ENCODE results near the gene PLCB2.

Gene PLCB2

DNA sequence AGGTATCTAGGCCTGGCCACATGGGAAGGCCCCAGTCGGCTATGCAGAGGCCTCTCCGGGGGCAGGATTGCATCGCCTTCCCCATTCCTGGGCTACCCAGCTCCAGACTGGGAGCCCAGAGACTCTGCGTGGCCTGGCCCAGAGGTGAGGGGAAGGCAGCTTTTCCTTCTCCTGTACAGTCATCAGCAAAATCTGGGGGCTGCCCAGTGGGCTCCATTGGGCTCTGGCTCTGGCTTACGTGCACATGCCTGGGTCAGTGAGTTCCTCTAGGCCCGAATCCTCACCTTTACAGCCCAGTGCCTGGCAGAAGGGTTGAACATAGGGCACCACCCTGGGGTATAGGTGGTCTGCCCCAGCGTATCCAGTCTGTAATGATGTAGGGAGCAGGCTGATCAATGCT, 20.9 kb downstream of the PLCB2 start:
- DNase-seq (ENCODE audit: low read depth in 1 of 2, low spot score in 1 of 2), result no peak

DNA sequence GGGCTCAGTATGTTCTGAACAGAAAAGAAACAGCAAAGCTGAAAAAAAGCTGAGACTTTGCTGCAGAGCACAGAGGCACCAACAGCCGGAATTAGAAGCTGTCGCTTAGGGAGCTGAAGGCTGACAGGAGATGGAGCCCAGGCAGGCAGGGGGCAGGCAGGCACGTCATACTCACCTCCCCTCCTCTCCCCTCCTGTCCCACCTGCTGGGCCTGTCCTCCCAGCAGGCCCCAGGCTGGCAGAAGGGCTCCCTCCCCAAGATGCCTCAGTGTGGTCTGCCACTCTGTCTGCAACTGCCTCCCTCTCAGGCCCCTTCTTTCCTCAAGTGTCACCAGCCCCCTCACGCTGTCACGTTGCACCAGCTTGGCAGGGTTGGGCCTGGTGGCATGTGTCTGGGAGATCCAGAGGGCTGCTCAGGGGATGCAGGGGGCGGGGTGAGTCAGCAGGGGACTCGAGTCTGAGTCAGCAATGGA, 21.6 kb downstream of the PLCB2 start:
- DNase-seq (ENCODE audit: low read depth in 1 of 2, low spot score in 1 of 2), result no peak

DNA sequence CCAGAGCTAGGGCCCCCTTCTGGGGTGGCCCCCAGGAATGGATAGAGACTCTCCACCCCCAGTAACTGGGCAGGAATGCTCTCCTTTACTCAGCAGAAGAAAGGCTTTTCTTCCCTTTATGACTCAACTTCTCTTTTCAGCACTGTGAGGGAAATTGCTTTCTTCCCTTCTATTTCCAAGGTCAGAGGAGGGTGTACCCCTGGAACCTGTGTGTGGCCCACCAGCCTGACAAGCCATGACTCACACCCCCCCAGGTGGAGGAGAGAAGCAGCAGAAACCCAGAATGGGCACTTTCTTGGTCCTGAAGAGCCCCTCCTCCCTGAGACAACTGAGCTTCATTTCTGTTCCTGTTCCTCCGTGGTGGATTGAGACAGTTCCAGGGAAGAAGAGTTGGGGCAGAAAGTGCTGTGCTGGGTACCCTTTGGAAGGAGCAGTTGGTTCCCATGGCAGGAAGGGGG, 22.2 kb downstream of the PLCB2 start:
- DNase-seq (ENCODE audit: low read depth in 1 of 2, low spot score in 1 of 2), result no peak

DNA sequence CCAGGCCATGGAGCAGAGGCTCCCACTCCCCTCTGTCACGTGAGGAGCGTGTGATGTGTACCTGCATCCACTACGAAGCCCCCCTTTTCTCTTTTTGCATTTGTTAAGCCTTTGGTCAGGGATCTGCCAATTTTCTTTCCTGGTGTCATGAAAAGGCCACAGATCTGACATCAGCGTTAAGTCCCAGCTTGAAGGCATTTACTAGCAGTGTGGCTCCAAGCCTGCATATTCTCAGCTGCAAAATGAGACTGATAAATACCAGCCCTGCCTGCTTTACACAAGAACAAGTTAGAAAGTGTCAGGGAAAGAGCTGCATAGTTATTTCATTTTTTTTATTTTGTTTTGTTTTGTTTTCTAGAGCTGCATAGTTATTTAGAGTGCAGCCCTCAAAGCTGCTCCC, 22.6 kb downstream of the PLCB2 start:
- no peak for DNase-seq (ENCODE audit: low read depth in 1 of 2, low spot score in 1 of 2)

DNA sequence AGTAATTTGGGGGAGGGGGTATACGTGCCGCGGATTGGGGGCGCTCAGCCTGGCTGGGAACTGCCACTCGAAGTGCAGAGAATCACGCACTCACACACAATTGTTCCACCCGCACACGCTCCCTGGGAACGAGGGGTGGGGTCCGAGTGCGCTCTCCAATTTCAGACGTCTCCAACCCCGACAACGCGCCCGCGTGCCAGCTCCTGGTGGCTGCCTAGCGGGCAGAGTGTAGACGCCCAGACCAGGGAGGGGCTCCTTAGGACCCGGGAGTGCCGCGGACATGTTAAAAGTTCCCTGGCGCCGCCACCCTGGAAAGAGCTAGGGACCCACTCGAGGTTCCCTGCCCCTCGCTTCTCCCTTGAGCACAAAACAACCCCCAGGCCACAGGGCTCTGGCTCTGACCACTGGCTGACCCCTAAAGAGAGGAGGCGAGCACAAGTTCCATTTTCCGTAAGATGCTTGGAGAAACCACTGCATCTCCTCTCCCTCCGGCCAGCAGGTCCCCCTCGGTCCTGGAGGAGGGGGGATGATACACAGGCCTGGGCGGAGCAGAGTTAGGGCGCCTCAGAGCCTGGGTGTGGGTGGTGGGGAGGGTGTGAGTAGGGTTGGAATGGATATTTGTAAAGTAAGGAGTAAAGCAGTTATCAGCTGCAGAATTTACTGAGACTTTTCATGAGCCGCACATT, 24.0 kb downstream of the PLCB2 start:
- no peak for DNase-seq (ENCODE audit: low read depth in 1 of 2, low spot score in 1 of 2)

DNA sequence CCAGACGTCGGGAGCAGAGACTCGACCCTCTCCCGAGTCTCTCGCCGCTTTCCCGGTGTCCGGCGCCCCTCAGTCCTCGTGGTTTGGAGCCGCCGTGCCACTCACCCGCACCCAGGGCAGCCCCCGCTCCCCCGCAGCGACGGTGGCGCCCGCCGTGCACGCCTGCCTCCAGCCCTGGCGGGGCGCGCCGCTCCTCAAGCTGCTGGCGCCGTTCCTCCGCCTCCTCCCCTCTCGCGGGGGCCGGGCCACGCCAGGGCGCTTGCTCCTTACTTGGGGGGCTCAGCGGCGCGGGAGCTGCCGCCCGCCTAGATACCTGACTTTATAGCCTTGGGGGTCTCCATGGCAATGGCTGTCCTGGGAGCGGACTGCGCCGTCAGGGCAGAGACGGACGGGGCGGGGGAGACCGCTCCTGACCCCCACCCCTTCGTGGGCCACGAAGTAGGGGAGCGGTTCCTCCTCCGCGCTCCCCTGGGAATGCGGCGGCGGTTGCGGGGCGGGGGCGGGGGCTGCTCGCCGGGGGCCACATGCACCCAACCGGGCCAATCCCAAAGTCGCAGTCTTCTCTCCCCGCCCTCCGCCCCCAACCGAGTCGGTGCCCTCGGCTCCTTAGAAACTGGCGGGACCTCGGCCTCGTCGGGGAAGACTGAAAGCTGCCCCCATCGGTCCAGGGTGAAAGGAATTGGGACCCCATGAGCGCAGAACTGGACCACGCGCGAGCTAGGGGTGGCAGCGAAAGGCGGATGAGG, 24.7 kb downstream of the PLCB2 start, which contains the start of gene ANKRD63:
TSS of gene ANKRD63 (minus strand) at position 196 of the 746 bp plus-strand sequence. CDS start 478 bp downstream, outside the sequence.
- DNase-seq (ENCODE audit: low read depth in 1 of 2, low spot score in 1 of 2), result peak; percentile 17 to 20

DNA sequence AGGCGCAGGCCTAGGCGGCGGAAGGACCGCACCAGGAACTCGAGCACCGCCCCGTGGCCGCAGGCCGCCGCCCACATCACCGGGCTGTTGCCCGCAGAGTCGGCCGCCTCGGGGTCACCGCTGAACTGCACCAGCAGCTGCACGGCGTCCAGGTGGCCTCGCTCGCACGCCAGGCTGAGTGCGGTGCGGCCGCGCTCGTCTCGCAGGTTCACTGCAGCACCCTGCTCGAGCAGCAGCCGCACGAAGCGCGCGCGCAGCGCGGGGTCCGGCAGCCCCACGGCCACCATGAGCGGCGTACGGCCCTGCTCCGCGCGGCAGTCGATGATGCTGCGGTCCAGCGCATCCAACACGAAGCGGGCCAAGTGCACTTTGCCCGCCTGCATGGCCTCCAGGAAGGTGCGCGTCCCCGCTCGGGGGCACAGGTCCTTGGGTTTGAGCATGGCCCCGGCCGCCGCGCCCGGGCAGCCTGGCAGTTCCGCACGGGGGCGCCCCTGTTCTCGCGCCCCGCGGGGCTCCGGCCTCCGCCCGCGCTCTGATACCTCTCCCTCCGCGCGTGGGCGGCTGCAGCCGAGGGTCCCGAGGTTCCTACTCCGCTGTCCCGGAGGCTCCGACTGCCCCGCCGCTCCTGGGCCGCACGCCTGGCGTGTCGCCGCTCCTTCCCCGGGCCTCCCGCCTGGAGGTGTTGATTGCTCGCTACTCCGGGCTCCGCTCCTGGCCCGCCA, 25.4 kb downstream of the PLCB2 start:
- DNase-seq (ENCODE audit: low read depth in 1 of 2, low spot score in 1 of 2), result peak in 1 of 2 donors; percentile 18

DNA sequence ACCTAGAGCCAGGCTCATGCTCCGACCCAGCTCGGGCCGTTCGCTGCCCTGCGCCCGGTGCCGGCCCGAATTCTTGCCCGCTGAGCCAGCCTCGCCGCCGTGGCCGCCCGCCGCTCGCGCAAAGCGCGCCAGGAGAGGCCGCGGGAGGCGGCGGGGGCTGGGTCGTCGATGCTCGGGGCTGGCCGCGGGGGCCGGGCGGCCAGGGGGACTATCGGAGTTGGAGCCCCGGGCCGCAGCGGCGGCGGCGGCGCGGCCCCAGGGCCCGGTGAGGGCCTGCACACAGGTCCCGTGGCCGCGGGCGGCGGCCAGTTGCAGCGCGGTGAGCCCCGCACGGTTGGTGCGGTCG, 26.0 kb downstream of the PLCB2 start:
- DNase-seq (ENCODE audit: low read depth in 1 of 2, low spot score in 1 of 2), result no peak

DNA sequence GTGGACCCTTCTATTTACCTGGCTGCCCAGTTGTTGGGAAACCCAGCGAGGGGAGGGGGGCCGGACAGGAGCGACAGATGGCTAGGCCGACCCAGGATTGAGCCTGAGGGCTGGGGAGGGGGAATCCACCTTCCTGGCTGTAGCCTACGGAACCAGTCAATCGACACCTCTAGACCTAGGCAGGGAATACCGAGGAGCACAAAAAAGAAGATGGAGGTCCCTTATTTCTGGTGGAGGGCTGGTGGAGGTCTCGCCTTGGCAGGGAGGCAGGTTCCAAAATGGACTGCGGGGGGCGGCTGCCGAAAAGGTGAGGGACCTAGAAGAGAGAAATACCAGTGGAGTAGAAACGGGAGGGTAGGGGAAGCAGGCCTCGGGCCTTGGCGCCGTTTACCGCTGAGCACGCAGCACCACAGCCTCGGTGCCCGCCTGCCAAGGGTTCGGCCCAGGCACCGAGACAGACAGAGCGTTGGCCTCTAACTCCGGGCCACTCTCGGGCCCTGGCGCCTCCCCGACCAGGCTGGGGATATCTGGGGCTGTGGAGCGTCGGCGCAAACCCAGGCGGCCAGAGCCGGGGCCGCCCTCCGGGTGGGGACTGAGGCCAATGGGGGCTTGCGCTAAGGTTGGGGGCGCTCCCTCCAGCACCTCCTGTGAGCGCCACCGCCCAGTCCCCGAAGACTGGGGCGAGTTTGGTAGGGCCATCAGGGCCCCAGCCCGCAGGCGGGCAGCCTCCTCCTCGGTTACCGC, 26.5 kb downstream of the PLCB2 start:
- DNase-seq (ENCODE audit: low read depth in 1 of 2, low spot score in 1 of 2), result no peak

DNA sequence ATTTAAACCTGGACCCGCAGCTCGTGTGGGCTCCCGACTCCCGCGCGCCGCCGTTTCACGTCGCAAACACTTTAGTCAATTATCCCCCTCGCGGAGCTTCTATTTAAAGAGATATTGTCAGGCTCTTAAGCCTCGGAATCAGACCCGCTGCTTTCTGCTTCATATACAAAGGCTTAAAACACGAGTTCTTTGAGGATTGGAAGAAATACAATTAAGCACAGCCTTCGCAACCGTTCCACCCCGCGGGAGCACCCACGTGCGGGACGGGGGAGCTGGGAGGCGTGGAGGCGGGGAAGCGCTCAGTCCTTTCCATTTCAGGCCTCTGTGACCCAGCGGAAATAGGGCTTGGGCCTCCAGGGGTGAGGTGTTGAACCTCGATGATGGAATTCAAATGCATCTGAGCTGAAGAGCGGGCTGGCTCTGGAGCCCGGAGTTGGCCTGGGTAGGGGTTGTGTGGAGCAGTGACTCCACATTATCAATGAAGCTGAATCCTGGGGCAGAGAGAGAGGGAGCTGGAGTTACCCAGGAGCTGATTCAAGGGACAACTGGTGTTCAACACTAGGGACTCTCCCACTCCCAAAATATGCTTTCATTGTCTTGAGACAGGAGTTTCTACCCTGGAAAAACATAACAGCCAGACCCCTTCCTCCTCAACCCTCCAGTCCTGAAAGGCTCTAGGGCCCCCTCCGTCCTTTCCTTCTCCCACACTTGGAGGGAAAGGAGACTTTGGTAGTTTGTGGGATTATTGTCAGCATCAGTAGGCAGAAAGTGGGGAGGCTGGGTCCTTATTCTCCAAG, 27.3 kb downstream of the PLCB2 start:
- no peak for DNase-seq (ENCODE audit: low read depth in 1 of 2, low spot score in 1 of 2)

DNA sequence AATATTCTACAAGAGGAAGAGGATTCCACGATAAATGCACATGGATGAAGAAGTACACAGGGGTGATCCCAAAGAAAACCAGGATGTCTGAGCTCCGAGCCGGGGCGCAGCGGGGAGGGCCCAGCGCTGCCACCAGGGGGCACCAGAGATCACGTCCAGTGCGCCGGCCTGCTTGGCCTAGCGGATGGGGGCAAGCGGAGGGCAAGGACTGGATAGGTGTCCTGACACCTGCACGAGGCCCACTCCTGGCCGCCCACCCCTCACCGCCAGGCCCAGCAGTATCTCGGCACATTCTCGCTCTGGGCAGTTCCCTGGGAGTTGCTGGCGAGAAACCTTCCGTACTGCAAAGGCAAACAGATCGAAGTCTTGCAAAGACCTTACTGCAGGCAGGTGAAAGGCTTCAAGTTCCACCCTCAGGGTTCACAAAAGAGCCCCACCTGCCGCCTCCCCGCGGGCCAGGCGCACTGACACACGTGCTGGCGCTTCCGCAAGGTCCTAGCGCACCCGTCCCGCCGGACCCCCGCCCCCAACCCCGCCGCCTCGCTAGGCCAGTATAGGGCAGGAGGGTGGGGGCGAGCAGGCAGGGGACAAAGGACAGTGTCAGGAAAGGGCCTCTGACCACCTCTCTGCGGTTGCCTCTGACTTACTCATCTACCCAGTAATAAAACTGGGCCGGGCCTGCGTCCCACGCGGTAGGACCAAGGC, 28.1 kb downstream of the PLCB2 start:
- peak; percentile 50 to 64 for DNase-seq (ENCODE audit: low read depth in 1 of 2, low spot score in 1 of 2)

DNA sequence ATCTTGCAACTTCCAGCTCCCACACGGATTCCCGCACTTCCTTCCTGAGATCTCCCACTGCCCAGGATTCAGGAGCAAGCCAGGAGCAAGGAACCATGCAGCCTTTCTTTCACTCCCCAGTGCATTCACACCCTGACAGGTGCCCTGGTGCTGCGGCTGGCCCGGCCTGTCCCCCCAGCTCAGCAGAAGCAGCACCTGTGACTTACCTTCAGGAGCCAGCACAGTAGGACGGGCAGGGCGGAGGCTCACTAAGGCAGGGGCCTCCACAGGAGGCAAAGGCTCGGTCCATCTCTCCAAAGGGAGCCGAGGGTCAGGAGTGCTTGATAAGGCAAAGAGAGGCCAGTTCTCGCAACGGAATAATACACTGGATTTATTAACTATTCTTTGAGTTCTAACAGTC, 29.7 kb downstream of the PLCB2 start:
- no peak for DNase-seq (ENCODE audit: low read depth in 1 of 2, low spot score in 1 of 2)

DNA sequence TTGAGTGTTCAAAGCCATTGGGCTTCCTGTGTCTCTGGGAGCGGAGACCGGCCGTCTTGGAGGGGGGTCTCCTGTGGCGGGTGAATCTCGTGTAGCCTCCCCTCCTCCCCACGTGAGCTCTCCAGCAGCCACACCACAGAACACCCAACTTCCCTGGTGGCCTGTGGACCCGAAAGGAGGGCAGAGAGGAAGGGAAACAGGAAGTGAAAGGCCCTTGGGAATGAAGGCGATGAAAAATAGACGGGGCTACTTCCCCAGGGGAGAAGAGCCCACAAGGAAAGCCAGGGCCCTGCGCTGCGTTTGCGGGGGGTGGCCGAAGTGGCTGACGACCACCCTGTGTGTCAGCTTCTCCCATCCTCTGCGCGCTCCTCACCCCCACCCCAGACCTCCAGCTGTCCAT, 30.3 kb downstream of the PLCB2 start:
- no peak for DNase-seq (ENCODE audit: low read depth in 1 of 2, low spot score in 1 of 2)

DNA sequence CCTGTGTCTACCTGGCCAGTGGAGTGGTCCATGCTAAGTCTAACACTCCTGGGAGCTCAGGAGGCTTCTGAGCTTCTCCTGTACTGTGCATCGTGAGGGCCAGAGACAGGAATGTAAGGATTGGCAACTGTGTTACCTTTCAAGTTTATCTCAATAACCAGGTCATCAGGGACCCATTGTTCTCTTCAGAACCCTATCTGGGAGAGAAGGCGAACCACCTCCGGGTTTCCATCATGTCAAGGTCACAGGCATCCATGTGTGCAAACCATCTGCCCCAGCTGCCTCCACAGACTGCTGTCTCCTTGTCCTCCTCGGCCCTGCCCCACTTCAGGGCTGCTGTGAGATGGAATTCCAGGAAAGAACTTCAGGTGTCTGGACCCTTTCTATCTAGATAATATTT, 30.8 kb downstream of the PLCB2 start:
- DNase-seq (ENCODE audit: low read depth in 1 of 2, low spot score in 1 of 2), result no peak

DNA sequence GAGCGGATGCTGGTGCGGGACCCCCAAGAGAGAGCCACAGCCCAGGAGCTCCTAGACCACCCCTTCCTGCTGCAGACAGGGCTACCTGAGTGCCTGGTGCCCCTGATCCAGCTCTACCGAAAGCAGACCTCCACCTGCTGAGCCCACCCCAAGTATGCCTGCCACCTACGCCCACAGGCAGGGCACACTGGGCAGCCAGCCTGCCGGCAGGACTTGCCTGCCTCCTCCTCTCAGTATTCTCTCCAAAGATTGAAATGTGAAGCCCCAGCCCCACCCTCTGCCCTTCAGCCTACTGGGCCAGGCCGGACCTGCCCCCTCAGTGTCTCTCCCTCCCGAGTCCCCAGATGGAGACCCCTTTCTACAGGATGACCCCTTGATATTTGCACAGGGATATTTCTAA, 31.8 kb downstream of the PLCB2 start:
- no peak for DNase-seq (ENCODE audit: low read depth in 1 of 2, low spot score in 1 of 2)

DNA sequence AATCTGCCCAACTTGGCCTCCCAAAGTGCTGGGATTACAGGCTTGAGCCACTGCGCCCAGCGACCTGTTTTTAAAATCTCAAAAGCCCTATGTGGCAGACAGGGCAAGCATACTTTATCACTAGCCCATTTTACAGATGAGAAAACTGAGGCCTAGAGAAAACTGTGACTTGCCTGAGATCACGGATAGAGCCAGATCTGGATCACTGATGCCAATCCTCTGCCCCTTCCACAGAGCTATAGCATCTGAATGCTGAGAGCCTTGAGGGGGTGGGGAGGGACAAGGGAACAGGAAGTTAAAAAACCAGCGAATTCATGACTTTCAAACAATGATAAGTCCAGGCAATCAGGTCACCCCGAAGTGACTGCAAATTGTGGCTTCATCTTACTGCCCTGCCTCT, 32.2 kb downstream of the PLCB2 start:
- no peak for DNase-seq (ENCODE audit: low read depth in 1 of 2, low spot score in 1 of 2)

DNA sequence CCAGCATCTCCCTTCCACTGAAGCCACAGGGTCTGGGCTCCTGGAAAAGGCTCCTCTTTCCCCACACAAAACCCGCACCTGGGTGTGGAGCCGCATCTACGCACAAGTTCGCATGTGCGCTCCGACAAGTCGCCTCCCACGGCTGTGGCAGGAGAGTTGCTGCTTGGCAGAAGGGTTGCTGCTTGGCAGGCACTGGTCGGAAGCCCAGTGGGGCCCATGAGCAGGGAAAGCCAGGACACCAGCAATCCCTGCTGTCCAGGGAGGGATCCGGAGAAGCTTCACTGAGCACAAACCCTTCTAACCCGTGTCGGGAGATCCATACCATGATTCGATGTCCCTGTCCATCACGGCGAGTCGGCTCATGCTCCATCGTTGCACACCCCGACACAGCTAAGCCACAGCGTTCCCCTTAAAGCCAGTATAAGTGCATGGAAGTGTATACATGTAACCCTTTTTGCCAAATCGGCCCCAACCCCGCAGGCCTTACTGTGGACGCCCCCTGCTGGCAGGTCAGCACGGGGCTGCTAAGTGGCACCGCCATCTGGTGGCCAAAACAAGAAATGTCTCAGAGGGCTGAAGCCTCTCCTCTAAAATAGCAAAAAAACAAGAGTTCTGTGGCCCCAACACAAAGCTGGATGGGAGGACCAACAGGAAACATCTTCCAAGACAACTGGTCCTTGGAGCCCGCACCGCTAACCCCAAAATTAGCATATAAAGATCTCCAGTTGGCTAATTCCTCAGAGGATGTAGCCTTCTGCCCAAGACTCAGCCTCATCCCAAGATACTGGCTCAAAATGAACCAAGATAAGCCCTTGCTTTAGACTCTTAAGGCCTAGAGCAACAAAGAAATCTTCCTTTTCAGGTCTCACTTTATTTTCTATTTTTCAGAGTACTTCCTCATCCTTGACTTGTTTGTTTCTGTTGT, 33.1 kb downstream of the PLCB2 start:
- DNase-seq (ENCODE audit: low read depth in 1 of 2, low spot score in 1 of 2), result peak; percentile 88 to 89

DNA sequence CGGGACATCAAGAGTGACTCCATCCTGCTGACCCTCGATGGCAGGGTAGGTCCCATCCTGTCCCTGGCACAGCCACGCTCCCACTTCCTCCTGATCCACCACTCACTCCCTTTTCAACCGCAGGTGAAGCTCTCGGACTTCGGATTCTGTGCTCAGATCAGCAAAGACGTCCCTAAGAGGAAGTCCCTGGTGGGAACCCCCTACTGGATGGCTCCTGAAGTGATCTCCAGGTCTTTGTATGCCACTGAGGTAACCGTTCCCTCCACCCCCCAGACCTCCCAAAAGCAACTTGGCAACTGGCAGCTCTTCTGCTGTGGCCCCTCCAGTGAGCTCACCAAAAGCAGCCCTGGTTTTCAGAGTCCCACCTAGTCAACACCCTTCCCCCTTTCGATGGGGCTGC, 34.3 kb downstream of the PLCB2 start:
- no peak for DNase-seq (ENCODE audit: low read depth in 1 of 2, low spot score in 1 of 2)
